Urinary bladder (tissue), 4 donors: ENCODE results near the gene TRRAP. TPM values are rescaled to one million over a fixed set of nuclear protein-coding genes. Genes with fewer than 3 reads are reported as not detected.
"Not testable (repeated sequence)": the region's sequence is repeated elsewhere in the genome, so short reads cannot be mapped to it uniquely, and the experiment has no call there.

Source experiments
- DNase-seq: peaks from one replicate; pipeline ENCODE4 v3.0.0-alpha.2; 2015; ENCODE audit errors: extremely low spot score
- H3K27ac ChIP-seq: one replicate; pipeline ENCODE4 v1.5.1; 2013; ENCODE audit warnings: low read depth, mild to moderate bottlenecking, moderate library complexity
- H3K36me3 ChIP-seq: one replicate; pipeline ENCODE4 v1.6.1; 2013; ENCODE audit warnings: mild to moderate bottlenecking, moderate library complexity; ENCODE audit not compliant: insufficient read depth
- H3K4me1 ChIP-seq: one replicate; pipeline ENCODE4 v1.6.1; 2013; ENCODE audit warnings: mild to moderate bottlenecking, moderate library complexity; ENCODE audit not compliant: insufficient read depth
- H3K4me3 ChIP-seq: one replicate; pipeline ENCODE4 v1.5.1; 2013; ENCODE audit warnings: low read depth, low read length
- WGBS: extraction: QIAGEN DNeasy Blood & Tissue Kit; methylation state at CpG from one replicate; pipeline ENCODE4 v1.1.7; 2013; 5-methylcytosine and 5-hydroxymethylcytosine counted together
- polyA plus RNA-seq: library from polyadenylated mRNA; stranded (reverse); fragments of 200-250 nt; gene quantifications from one replicate; pipeline ENCODE4 v1.2.3, GENCODE V29; 2013
- total RNA-seq: library from RNA; depleted of rRNA; stranded (reverse); fragments of >200 nt; gene quantifications from one replicate; pipeline ENCODE4 v1.2.3, GENCODE V29; 2014
- donor health status: healthy with polysubstance abuse.
- donor health status: healthy.

The TRRAP gene
- total and polyA plus RNA-seq, 2 donors = 14.2 to 35.6 TPM

GRCh38 chr7:98870807-98871491 is 7.4 kb upstream of the TRRAP start:
- Histone ChIP-seq H3K36me3 (no peaks in the 10 kb centered on the region), H3K4me1 (peaks cover 3% of the 10 kb centered on the region), H3K27ac (no peak overlapping the region), H3K4me3 (no peak overlapping the region)
- WGBS = 85% methylated on average over 17 of the region's 17 CpGs
- no peak for DNase-seq

- WGBS = 75% methylated on average over 7 of the region's 7 CpGs
- H3K36me3 ChIP-seq = no peaks in the 10 kb centered on the region
- no peak overlapping the region for H3K4me3 ChIP-seq
- H3K27ac ChIP-seq = no peak overlapping the region
- peaks cover 3% of the 10 kb centered on the region for H3K4me1 ChIP-seq
- DNase-seq = no peak
Observed at GRCh38 chr7:98872328-98872924, 5.9 kb upstream of the TRRAP start.

DNA sequence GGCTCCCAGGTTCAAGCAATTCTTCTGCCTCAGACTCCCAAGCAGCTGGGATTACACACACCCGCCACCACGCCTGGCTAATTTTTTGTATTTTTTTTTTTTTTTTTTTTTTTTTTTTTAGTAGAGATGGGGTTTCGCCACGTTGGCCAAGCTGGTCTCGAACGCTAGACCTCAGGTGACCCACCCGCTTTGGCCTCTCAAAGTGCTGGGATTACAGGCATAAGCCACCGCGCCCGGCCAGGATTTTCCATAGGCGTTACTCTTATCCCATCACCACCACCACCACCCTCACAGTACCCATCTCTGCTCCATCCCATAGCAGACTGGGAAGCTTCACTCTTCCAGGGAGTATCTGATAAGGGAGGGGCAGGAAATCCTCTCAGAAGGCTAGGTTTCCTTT is 4.7 kb upstream of the TRRAP start:
- H3K4me1 ChIP-seq, H3K4me3 ChIP-seq, H3K27ac ChIP-seq, H3K36me3 ChIP-seq, DNase-seq: not testable (repeated sequence)
- 84% methylated on average over 11 of the region's 11 CpGs for WGBS

DNA sequence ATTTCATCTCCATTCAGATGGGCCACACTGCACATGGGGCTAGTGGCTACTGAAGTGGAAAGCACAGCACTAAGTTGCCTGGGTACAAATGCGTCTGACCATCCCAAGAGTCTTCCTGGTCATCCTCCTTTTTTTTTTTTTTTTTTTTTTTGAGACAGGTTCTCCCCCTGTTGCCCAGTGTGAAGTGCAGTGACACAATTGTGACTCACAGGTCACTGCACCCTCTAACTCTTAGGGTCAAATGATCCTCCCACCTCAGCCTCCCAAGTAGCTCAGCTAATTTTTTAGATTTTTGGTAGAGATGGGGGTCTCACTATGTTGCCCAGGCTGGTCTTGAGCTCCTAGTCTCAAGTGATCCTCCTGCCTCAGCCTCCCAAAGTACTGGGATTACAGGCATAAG is 3.4 kb upstream of the TRRAP start:
- Histone ChIP-seq H3K27ac (no peak overlapping the region), H3K36me3 (no peaks in the 10 kb centered on the region), H3K4me1 (no peaks in the 10 kb centered on the region), H3K4me3 (no peak overlapping the region)
- no peak for DNase-seq
- WGBS = 90% methylated on average over 1 of the region's 1 CpG

GRCh38 chr7:98875501-98875900 is 2.8 kb upstream of the TRRAP start:
- no peaks in the 10 kb centered on the region for H3K36me3 ChIP-seq
- WGBS = 84% methylated on average over 9 of the region's 9 CpGs
- H3K27ac ChIP-seq = no peak overlapping the region
- no peak for DNase-seq
- no peak overlapping the region for H3K4me3 ChIP-seq
- H3K4me1 ChIP-seq = no peaks in the 10 kb centered on the region

DNA sequence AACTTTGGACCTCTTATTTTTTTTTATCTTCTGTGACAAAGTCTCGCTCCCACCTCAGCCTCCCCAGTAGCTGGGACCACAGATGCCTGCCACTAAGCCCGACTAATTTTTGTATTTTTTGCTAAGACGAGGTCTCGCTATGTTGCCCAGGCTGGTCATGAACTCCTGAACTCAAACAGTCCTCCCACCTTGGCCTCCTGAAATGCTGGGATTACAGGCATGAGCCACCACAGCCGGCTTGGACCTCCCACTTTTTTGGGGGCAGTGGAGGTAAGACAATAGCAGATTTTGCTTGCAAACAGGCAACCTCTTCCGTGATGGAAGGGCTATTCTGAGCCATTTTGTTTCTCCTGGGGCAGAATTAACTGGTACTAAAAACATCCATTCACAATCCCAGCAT is 1.2 kb upstream of the TRRAP start:
- Histone ChIP-seq H3K4me1 (no peaks in the 10 kb centered on the region), H3K36me3 (no peaks in the 10 kb centered on the region), H3K27ac (no peak overlapping the region), H3K4me3 (no peak overlapping the region)
- WGBS = 87% methylated on average over 6 of the region's 6 CpGs
- DNase-seq = no peak

- Histone ChIP-seq H3K4me1 (no peaks in the 10 kb centered on the region), H3K36me3 (no peaks in the 10 kb centered on the region), H3K4me3 (peak overlapping the region; percentile 99), H3K27ac (no peak overlapping the region)
- DNase-seq = no peak
- 21% methylated on average over 18 of the region's 18 CpGs for WGBS
Observed at GRCh38 chr7:98877692-98878364, 504 bp upstream of the TRRAP start.

GRCh38 chr7:98879198-98879978 is 1.1 kb downstream of the TRRAP start:
- Histone ChIP-seq H3K4me3 (peak overlapping the region; percentile 99), H3K27ac (no peak overlapping the region), H3K4me1 (no peaks in the 10 kb centered on the region), H3K36me3 (no peaks in the 10 kb centered on the region)
- WGBS = 3% methylated on average over 29 of the region's 29 CpGs
- no peak for DNase-seq

GRCh38 chr7:98879979-98880315 is 1.6 kb downstream of the TRRAP start:
- no peaks in the 10 kb centered on the region for H3K36me3 ChIP-seq
- 65% methylated on average over 9 of the region's 9 CpGs for WGBS
- no peak for DNase-seq
- no peak overlapping the region for H3K27ac ChIP-seq
- H3K4me3 ChIP-seq = no peak overlapping the region
- no peaks in the 10 kb centered on the region for H3K4me1 ChIP-seq

DNA sequence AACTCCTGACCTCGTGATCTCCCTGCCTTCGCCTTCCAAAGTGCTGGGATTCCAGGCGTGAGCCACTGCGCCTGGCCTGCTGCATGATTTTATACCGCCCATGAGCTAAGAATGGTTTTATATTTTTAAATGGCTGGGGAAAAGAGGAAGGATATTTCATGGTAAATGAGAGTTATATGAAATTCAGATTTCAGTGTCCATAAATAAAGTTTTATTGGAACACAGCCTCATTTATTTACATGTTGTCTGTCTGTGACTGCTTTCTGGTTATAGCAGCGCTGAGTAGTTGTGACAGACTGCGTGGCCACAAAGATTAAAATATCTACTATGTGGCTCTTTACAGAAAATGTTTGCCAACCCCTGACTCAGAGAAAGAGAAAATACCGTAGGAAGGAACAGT is 2.2 kb downstream of the TRRAP start:
- H3K36me3 ChIP-seq = no peaks in the 10 kb centered on the region
- no peak overlapping the region for H3K4me3 ChIP-seq
- DNase-seq = no peak
- no peak overlapping the region for H3K27ac ChIP-seq
- H3K4me1 ChIP-seq = no peaks in the 10 kb centered on the region
- 95% methylated on average over 8 of the region's 8 CpGs for WGBS

- DNase-seq = no peak
- H3K4me3 ChIP-seq = no peak overlapping the region
- H3K36me3 ChIP-seq = no peaks in the 10 kb centered on the region
- WGBS = 84% methylated on average over 9 of the region's 9 CpGs
- H3K27ac ChIP-seq = no peak overlapping the region
- no peaks in the 10 kb centered on the region for H3K4me1 ChIP-seq
Observed at GRCh38 chr7:98881561-98882315, 3.4 kb downstream of the TRRAP start.

GRCh38 chr7:98884416-98884815 is 6.1 kb downstream of the TRRAP start:
- no peak overlapping the region for H3K27ac ChIP-seq
- 86% methylated on average over 4 of the region's 4 CpGs for WGBS
- H3K4me3 ChIP-seq = no peak overlapping the region
- H3K36me3 ChIP-seq = peaks cover 2% of the 10 kb centered on the region
- H3K4me1 ChIP-seq = no peaks in the 10 kb centered on the region
- DNase-seq = no peak

- no peak overlapping the region for H3K27ac ChIP-seq
- H3K4me1 ChIP-seq = no peaks in the 10 kb centered on the region
- peaks cover 5% of the 10 kb centered on the region for H3K36me3 ChIP-seq
- no peak for DNase-seq
- no peak overlapping the region for H3K4me3 ChIP-seq
Observed at GRCh38 chr7:98887038-98887437, 8.7 kb downstream of the TRRAP start.
